ACHN (cell line): Measurements from ENCODE around the gene PFKP.
"Not testable (repeated sequence)": the region's sequence is repeated elsewhere in the genome, so short reads cannot be mapped to it uniquely, and the experiment has no call there.

Experiments
- DNase-seq: peaks from one replicate; pipeline ENCODE4 v3.0.0-alpha.2; 2015
- in situ Hi-C: cut with HindIII; loops from 2 replicates; pipeline ENCODE4 v1.10.0; 2017; ENCODE audit warnings: low sequenced_read_pairs, low pct_ligation_motif_present, low pct_unique_long_range_greater_than_20kb

The PFKP gene

DNA sequence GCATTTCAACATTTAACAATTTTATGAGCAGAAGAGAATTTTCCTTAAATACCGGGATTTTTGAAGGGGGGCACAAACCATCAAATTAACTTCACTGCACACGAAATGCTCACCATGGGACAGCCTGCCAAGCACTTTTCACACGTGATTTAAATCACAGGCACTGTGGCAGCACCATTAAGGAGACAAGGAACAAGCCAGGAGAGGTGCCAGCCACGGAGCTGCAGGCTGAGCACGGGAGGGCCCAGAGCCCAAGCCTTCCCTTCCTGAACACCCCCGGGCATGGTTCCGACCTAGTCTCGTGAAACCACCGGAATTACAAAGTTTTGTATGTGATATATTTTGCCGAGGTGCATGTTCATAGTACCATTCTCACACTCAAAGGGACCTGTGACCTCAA lies 91.8 kb downstream of the PFKP start:
- in situ Hi-C loops, result no loop called here
- DNase-seq, result no peak

DNA sequence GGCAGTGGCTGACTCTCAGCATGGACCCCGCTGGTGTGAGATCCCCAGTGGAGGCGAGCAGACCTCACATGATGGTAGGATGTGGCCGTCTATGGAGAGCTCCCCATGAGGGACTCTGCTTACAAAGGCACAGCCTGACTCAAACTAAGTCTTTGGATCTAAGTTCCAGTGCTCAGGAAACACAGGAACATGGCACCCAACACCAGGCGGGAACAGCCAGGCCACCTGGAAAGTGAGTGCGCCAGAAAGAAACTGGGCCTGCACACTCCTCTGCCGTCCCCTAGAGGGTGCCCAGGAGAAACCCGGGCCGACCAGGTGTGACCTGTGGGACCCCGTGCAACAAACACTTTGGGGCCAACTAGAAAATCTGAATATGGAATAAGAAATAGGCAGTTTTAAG lies 95.2 kb downstream of the PFKP start:
- DNase-seq, result no peak
- in situ Hi-C loops, result no loop called here

DNA sequence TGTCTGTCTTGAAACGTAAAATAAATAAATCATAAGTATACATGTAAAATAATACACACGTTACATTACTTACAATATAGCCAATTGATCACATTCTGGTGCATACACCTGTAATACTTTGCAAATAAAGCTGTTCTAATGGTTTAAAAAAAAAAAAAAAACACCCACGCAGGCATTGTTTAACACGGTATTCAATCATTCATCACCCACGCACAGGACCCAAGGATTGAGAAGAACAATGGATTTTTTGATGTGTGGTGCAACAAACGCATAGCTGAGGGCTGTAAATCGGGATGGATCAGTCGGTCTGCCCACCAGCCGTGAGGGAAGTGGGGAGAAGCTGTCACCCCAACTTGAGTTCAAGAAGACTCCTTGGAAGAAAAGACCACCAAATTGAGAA lies 96.5 kb downstream of the PFKP start:
- no peak for DNase-seq
- in situ Hi-C loops, result no loop called here

DNA sequence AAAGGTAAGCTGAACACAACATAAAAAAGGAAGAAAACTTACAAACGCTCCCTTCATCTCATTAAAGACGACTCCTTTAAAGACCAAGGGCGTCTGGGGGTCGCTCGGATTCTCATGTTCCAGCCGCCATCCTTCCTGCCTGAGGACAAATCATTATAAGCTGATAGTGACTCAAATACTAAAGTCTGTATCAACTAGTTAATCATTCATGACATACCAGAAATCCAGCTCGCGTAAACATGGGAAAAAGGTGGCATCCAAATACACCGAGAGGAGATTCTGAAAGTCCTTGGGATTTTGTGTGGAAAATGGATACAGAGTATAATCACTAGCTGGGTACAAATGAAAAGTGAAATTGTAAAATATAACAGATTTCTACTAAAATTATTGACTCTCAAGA lies 97.8 kb downstream of the PFKP start:
- in situ Hi-C loops, result no loop called here
- no peak for DNase-seq

DNA sequence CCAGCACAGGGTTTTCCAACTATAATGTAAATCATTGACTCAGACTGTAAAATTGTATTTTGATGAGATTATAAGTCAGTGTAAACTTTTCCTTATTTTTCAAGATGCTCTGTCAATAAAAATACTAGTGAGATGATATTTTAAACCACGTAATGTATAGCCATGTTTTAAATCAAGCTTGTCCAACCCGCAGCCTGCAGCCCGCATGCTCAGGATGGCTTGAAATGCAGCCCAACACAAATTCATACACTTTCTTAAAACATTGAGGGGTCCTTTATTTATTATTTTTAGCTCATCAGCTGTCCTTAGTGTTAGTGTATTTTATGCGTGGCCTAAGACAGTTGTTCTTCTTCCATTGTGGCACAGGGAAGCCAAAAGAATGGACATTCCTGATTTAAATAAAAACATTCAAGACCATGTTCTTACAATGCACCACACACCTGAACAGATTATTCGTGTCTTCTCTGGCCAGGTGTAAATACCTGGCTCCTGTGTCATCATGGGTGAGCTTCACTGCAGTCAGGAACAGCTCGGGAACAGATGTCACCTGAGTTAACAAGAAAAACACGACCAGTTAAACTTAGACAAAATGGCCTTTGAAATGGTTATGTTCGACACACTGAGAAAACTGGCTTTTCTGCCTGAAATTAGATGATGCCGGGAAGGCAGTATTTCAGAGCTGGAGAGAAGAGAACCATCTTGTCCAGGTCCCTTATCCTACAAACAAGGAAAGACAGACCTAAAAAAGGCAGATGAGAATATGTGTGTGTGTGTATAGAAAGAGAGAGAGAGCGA lies 99.3 kb downstream of the PFKP start:
- in situ Hi-C loops, result no loop called here
- DNase-seq, result no peak

DNA sequence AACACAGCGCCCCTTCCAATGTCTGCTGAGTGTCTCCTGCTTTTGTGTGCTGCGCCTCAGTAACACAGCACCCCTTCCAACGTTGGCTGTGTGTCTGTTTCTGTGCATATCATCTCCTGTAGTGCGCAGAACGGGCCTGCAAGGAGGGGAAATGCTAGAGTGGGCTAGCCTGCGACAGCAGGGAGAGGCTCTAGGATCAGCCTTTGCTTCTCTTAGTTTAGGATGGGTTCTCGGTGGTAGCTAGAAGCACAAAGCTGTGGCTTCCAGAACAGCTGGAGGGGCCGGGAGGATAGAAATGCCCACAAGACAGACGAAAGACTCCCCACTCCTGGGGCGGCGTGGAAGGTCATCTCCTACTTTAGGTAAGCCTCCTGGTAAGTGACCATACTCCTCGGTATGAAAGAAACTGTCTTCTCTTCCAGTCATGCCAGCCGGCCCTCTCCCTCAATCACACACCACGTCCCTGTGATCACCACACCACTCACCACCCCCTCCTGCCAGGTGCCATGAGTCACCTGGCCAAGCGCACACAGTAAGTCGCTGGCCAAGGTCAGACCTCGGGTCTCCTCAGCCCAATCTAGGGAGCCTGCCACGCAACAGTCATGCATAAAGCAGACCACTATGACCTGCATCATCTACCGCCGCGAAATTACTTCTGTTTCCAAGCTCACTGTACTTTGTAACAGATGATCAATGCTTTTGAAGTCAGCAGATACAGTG lies 100.4 kb downstream of the PFKP start:
- DNase-seq, result no peak
- in situ Hi-C loops, result no loop called here

DNA sequence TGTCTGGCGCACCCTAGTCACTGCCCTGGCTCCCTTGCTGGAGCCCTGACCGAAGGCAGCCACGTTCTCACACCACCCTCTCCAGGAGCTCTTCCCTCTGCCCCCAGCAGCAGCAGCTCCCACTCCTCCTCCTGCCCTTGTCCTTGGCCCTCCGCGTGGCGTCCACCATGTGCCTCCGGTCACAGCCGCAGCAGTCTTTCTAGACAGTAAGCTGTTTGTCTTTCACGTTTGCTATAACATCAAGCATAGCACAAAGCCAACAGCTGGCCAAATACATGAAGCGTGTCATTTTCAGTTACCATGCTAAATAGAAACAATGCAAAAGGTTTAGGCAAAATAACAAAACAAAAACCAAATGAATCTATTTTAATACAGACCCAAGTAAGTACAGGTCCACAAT lies 101.9 kb downstream of the PFKP start:
- no peak for DNase-seq
- in situ Hi-C loops, result no loop called here

DNA sequence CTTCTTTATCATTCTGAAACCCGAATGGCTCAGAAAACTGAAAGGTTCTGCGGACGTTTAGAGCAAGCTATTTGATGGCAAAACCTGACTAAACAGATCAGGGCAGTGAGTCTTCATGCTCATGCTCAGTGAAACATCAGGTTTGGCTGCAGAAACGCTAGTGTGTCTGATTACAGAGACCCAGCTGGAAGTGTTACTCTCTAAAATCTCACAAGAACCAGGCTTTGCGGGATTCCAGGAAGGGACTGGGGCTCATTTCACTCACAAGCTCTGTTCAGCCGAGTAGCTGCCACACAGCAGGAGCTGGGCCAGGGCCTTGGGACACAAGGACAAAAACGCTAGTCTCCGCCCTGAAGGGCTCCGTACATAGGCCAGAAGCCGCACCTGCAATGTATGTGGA lies 102.3 kb downstream of the PFKP start:
- no peak for DNase-seq
- in situ Hi-C loops, result no loop called here

DNA sequence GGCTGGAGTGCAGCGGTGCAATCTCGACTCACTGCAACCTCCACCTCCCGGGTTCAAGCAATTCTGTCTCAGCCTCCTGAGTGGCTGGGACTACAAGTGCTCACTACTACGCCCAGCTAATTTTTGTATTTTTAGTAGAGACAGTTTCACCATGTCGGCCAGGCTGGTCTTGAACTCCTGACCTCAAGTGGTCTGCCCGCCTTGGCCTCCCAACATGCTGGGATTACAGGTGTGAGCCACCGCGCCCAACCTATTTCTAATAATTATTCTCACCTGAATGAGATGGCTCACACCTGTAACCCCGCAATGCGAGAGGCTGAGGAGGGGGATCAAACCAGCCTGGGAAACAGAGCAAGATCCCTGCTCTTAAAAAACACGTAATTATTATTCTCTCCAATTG lies 104.1 kb downstream of the PFKP start:
- DNase-seq, in situ Hi-C loops: not testable (repeated sequence)

DNA sequence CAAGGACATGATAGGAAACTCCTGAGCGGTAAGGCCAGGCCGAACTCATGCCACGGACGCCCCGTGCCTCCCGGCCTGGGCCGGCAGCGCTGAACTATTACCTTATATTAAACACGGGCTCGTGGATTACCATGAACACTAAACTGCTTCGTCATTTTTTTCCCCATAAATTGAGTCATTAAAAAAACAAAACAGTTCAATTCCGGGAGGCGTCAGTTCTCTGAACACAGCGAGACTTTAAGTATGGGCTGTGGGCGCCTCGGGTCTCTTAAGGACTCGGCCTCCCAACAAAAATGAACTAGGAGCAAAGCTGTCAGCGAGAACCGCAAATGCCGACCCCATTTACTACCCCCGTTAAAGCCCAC lies 104.7 kb downstream of the PFKP start:
- in situ Hi-C loops, result no loop called here
- DNase-seq, result peak; percentile 67

DNA sequence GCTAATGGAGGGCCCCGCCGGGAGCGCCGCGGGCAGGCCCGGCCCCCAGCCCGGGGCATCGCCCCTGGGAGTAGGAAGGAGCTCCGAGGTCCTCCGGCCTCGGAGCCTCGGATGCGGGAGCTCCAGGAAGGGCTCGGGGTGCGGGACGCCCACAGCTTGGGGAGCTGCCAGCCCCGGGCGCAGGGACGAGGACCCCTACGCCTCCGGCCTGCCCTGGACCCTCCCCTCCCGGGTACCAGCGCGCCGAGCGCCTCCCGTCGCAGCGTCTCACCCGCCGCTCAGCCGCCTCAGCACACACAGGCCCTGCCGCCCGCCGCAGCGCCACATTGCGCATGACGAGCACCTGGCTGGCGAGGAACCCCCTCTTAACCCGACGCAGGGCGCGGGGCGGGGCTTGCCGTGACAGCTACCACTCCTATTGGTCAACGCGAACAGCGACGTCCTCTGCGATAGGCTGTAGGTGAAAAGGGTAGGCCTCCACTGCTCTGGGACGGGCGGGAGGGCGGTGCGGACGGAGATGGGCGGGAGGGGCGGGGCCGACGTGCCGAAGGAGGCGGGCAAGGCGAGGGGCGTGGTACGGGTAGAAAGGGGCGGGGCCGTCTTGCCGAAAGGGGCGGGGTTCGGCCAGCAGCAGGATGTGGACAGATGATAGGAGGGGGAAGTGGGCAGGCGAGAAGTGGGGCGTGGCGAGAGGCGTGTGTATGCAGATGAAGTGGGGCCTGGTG lies 105.3 kb downstream of the PFKP start, which contains the start of gene PITRM1:
Gene PITRM1, minus strand, starts transcription at position 337 of the 725 bp plus-strand sequence. Its CDS starts 10 bp downstream, at position 327.
- in situ Hi-C loops, result no loop called here
- peak; percentile 97 for DNase-seq

DNA sequence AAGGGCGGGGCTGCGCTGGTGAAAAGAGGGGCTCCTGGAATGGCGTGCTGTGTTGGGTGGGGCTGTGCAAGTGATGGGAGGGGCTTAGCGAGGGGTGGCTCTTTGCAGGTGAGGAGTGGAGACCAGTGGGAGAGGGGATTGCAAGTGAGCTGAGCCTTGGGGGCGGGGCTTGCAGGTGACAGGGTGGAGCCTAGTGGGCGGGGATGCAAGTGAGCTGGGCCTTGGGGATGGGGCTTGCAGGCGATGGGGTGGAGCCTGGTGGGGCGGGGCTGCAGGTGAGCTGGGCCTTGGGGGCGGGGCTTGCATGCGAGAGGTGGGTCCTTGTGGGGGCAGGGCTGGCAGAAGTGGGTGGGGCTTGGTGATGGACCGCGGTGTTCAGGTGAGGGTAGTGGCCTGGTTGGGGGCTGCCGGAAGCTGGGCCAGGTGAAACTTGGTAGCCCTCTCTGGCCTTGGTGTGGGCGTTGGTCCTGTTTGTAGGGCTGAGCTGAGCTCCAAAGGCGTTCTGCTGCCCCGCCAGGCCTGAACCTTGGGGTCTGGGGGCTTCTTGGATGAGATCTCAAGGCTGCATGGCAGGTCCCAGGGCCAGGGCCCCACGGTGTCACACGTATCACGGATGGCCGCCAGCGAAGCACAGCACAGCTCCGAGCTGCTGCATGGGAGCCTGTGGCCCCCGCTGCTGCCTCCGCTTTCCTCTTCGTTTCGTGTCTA lies 106.0 kb downstream of the PFKP start:
- DNase-seq, result no peak
- in situ Hi-C loops, result no loop called here

DNA sequence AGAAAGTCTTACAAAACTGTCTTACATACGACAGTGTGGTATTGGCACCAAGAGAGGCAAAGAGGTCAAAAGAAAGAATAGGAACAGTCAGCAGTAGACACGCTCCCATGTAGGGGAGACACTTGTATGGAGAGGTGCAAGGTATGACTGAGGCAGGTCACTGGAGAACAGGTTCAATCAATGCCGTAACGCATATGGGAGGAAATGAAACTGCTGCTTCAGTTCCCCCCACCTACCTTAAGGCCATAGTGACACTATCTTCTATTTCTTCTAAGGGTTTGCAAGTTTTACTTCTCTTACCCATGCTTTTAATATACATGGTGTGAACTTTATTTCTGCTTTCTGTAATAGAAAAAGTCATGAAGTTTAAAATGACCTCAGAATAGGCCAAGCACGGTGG lies 110.7 kb downstream of the PFKP start:
- in situ Hi-C loops, result no loop called here
- no peak for DNase-seq

DNA sequence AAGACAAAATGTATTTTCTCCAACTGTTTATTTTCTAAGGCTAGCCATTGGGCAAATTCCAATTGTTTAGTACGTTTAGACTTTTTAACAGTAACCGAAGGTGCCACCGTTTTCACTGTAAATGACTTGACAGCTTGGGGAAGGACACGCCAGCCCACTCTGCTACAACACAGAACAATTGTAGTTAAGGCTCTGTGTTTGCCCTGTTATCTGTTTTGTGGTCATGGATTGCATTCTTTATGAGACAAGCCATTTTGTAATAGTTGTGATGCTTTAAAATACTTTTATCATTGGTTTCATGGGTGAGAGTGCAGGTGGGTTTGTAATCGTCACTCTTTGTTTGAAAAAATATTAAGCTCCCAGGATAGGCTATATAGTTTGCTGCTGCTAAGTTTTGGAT lies 111.8 kb downstream of the PFKP start:
- in situ Hi-C loops, result no loop called here
- DNase-seq, result no peak

DNA sequence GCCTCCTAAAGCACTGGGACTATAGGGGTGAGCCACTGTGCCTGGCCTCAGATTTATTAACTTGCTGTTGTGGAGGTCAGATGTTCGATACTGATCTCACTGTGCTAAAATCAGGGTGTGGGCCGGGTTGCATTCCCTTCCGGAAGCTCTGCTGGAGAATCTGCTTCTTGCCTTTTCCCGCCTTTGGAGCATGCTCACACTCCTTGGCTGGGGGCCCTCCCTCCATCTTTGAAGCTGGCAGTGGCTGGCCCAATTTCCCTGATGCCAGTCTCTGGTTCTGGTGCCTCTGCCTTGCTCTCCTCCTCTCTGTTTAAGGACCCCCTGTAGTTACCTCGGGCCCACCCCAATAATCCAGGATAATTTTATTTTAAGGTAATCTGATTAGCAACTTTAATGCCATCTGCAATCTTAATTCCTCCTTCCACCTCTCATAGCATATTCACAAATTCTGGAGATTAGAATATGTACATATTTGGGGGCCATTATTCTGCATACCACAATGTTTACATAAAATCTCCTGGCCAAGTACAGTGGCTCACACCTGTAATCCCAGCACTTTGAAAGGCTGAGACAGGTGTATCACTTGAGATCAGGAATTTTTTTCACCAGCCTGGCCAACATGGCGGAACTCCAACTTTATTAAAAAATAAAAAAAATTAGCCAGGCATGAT lies 113.1 kb downstream of the PFKP start:
- in situ Hi-C loops, result no loop called here
- no peak for DNase-seq

DNA sequence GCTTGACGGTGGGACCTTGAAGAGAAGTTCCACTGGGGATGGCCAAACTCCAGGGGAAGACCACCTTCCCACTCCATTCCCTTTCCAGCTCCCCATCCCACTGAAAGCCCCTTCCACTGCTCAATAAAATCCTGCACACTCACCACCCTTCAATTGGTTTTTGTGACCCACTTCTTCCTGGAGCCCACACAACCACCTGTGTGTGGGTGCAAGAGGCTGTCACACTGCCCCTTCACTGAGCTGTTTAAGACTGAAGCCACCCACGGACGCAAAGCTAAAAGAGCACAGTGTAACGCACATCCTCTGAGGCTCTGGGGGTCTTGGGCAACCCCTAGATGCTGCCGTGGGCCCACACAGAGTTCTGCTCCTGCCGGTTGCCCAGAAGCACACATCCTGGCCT lies 118.0 kb downstream of the PFKP start:
- in situ Hi-C loops, result no loop called here
- no peak for DNase-seq

DNA sequence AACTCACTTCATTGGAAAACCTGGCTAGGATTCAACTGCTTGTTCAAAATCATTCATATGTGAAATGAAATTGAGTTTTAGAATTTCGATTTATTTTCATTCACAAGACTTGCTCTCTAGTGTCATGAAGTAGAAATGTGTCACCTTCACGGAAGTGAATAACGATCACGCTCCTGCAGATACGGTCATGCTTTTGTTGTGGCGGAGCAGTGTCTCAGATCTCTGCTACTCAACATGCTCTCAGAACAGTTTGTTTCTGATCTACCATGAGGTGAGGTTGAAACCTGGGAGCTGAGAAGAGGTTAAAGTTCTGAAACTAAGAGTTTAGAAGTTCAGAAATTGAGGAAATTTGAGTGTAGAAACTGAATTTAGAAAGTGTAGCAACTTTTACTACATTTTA lies 119.0 kb downstream of the PFKP start:
- in situ Hi-C loops, result no loop called here
- no peak for DNase-seq
